Activated naive CD8-positive, alpha-beta T cell (primary cell): ENCODE results near the gene FARP1.

ENCODE experiments used
- H3K27ac Mint-ChIP-seq: one replicate; pipeline ENCODE4 v1.8.0; 2021; ENCODE audit warnings: mixed read lengths
- H3K27me3 Mint-ChIP-seq: one replicate; pipeline ENCODE4 v1.8.0; 2021; ENCODE audit warnings: mixed read lengths
- H3K36me3 Mint-ChIP-seq: one replicate; pipeline ENCODE4 v1.8.0; 2021; ENCODE audit warnings: mixed read lengths
- H3K4me1 Mint-ChIP-seq: one replicate; pipeline ENCODE4 v1.8.0; 2021; ENCODE audit warnings: low read depth, mixed read lengths
- H3K4me3 Mint-ChIP-seq: one replicate; pipeline ENCODE4 v1.8.0; 2021; ENCODE audit warnings: mild to moderate bottlenecking, mixed read lengths
- H3K9me3 Mint-ChIP-seq: one replicate; pipeline ENCODE4 v1.8.0; 2021; ENCODE audit warnings: low read depth, mixed read lengths

FARP1 gene

DNA sequence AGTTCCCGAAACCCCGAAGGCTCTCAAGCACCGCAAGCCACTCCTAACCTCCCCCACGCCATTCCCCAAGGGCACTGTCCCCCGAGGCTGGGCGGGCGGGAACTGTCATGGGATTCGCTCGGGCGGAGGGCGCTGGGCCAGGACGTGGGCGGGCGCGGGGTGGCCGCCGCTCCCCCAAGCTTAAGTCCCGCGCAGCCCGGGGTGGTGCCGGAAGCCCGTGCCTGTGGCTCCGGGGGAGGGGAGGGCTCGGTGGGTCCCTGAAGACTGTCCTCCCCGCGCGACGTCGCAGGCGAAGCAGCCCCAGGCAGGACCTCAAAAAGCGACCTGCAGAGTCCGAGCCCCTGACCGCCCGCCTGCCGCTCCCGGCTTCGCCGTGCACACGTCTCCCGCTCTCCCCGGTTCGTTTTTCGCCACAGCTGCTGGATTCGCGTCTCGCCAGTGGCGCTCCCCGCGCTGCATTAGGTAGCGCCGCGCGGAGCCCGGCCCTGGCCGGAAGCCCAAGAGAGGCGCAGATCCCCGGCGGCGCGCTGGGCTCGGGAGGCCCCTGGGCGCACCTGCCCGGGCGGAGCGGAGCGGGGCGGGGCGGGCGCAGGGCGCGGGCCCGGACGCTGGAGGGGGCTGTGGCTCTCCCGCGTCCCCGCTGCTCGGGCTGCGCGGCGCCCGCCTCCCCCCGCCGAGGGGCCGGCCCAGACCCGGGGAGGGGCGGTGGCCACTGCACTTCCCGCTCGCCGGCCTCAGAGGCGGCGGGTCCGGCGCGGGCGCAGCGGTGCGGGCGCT lies at the start of gene FARP1:
FARP1 (plus strand) TSS at position 715 of the 777 bp plus-strand sequence. CDS start 70,149 bp downstream, outside the sequence.
- Mint-ChIP-seq H3K4me3 (peak within 1 kb of the TSS; percentile 80), H3K27ac (no peak within 1 kb of the TSS), H3K27me3 (peaks cover 48% of the 10 kb centered on the region), H3K4me1 (peaks cover 4% of the 10 kb centered on the region), H3K36me3 (no peaks in the 10 kb centered on the region), H3K9me3 (no peaks in the 10 kb centered on the region)

DNA sequence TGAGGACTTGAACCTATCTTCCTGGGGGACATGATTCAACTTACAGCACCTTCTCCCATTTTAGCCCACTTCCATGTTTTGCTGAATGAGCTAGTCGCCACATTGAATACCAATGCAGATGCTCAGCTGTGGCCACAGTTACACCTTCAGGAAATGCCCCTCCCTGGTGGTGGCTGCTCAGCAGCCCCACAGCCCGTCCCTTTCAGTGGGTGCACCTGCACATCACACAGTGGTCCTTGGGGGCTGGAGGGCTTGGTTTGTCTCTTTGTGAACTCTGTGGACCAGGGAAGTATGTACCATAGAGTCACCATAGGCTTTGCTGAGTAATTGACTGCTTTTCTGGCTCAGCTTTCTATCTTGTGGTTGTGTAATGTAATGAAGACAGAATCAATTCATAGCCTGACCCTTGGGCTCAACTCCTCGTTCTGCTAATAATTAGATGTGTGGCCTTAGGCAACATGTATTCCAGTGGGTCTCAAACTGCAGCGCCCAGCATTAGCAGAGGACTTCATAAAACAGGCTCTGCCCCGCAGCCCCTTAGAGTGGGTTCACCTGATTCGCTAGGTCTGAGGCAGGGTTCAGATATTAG lies 48.1 kb upstream of the FARP1 start:
- Mint-ChIP-seq H3K27me3 (peaks cover 10% of the 10 kb centered on the region), H3K4me3 (no peak overlapping the region), H3K9me3 (peaks cover 11% of the 10 kb centered on the region), H3K36me3 (no peaks in the 10 kb centered on the region), H3K27ac (no peak overlapping the region), H3K4me1 (no peaks in the 10 kb centered on the region)

DNA sequence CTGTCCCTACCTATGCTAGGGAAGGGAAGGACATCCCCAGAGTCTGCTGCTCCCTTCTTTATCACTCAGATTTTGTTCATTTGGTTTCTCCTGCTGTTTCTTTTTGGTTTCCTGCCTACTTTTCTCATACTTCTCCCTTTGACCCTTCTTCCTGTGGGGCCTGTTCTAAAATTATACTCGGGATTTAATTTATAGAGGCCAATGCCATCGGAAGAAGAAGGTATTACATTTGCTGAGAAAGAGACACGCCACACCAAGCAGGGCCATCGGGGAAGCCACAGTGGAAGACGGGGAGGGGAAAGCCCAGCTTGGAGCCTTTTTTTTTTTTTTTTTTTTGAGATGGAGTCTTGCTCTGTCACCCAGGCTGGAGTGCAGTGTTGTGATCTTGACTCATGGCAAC lies 46.8 kb upstream of the FARP1 start:
- no peaks in the 10 kb centered on the region for H3K36me3 Mint-ChIP-seq
- H3K9me3 Mint-ChIP-seq = peaks cover 4% of the 10 kb centered on the region
- H3K27me3 Mint-ChIP-seq = peaks cover 10% of the 10 kb centered on the region
- no peak overlapping the region for H3K4me3 Mint-ChIP-seq
- no peaks in the 10 kb centered on the region for H3K4me1 Mint-ChIP-seq
- no peak overlapping the region for H3K27ac Mint-ChIP-seq

DNA sequence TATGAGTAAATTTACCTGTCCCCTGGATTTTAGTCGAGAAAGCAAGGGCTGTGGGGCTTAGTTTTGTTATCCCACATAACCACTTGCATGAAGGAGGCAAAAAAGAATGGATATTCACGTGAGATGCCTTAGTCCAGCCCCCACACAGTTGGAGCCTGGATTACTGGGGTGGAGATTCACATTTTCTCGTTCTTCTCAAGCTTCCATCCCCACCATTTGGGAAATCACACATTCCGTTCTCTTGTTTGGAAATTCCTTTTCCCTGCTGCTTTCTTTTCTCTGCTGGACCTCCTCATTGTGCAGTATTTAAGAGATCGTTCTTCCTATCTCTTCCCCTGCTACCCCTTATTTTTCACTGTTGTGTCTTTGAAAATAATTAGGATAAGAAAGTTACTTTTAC lies 45.1 kb upstream of the FARP1 start:
- Mint-ChIP-seq H3K36me3 (no peaks in the 10 kb centered on the region), H3K27ac (no peak overlapping the region), H3K4me1 (no peaks in the 10 kb centered on the region), H3K4me3 (no peak overlapping the region), H3K27me3 (peaks cover 10% of the 10 kb centered on the region), H3K9me3 (peaks cover 2% of the 10 kb centered on the region)

GRCh38 chr13:98098516-98098915 lies 44.4 kb upstream of the FARP1 start:
- Mint-ChIP-seq H3K27ac (no peak overlapping the region), H3K27me3 (peaks cover 10% of the 10 kb centered on the region), H3K9me3 (no peaks in the 10 kb centered on the region), H3K4me3 (no peak overlapping the region), H3K36me3 (no peaks in the 10 kb centered on the region), H3K4me1 (no peaks in the 10 kb centered on the region)

DNA sequence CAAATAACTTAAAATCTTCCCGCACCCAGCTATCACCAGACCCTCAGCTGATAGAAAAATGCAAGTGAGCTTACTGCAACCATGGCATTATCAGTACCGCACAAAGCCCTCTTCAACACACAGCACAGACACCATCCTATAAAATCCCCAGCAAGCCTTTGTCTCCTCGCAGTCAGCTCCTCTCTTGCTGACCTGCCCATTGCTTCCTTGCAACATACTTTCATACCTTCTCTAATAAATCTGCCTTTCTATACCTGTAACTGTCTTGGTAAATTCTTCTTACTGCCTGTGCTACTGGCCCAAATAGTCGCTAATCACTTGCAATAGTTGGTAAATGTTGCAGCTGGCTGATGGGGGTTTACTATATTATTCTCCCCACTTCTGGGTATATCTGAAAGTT lies 43.3 kb upstream of the FARP1 start:
- Mint-ChIP-seq H3K4me3 (no peak overlapping the region), H3K9me3 (no peaks in the 10 kb centered on the region), H3K27me3 (peaks cover 10% of the 10 kb centered on the region), H3K4me1 (no peaks in the 10 kb centered on the region), H3K27ac (no peak overlapping the region), H3K36me3 (no peaks in the 10 kb centered on the region)

GRCh38 chr13:98100481-98100880 lies 42.4 kb upstream of the FARP1 start:
- H3K36me3 Mint-ChIP-seq = no peaks in the 10 kb centered on the region
- H3K9me3 Mint-ChIP-seq = no peaks in the 10 kb centered on the region
- H3K27me3 Mint-ChIP-seq = peaks cover 10% of the 10 kb centered on the region
- no peak overlapping the region for H3K27ac Mint-ChIP-seq
- no peak overlapping the region for H3K4me3 Mint-ChIP-seq
- H3K4me1 Mint-ChIP-seq = no peaks in the 10 kb centered on the region

DNA sequence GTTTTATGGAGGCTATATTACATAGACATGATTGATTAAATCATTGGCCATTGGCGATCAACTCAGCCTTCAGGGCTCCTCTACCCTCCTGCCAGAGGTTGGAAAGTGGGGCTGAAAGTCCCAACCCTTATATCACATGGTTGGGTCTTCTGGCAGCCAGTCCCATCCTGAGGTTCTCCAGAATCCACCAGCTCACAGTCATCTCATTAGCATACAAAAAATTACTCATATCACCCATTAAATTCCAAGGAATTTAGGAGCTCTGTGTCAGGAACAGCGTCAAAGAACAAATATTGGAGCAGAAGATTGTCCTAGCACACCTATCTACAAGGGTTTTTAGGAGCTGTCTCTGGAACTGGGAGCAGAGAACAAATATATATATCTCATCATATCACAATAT lies 39.4 kb upstream of the FARP1 start:
- no peaks in the 10 kb centered on the region for H3K36me3 Mint-ChIP-seq

GRCh38 chr13:98103942-98104880 lies 38.7 kb upstream of the FARP1 start:
- Mint-ChIP-seq H3K27me3 (no peaks in the 10 kb centered on the region), H3K9me3 (no peaks in the 10 kb centered on the region), H3K36me3 (no peaks in the 10 kb centered on the region), H3K27ac (no peak overlapping the region), H3K4me1 (no peaks in the 10 kb centered on the region), H3K4me3 (no peak overlapping the region)

More for the DNA sequence above, 39.4 kb upstream of the FARP1 start:
- Mint-ChIP-seq H3K27ac (no peak overlapping the region), H3K4me3 (no peak overlapping the region), H3K9me3 (no peaks in the 10 kb centered on the region), H3K27me3 (peaks cover 1% of the 10 kb centered on the region), H3K4me1 (no peaks in the 10 kb centered on the region)

GRCh38 chr13:98105929-98106336 lies 37.0 kb upstream of the FARP1 start:
- no peaks in the 10 kb centered on the region for H3K36me3 Mint-ChIP-seq
- H3K27ac Mint-ChIP-seq = no peak overlapping the region
- H3K9me3 Mint-ChIP-seq = no peaks in the 10 kb centered on the region
- H3K27me3 Mint-ChIP-seq = no peaks in the 10 kb centered on the region
- H3K4me3 Mint-ChIP-seq = no peak overlapping the region
- no peaks in the 10 kb centered on the region for H3K4me1 Mint-ChIP-seq

- Mint-ChIP-seq H3K4me3 (no peak overlapping the region), H3K27ac (no peak overlapping the region), H3K36me3 (no peaks in the 10 kb centered on the region), H3K9me3 (no peaks in the 10 kb centered on the region), H3K4me1 (no peaks in the 10 kb centered on the region), H3K27me3 (peaks cover 3% of the 10 kb centered on the region)
Measured at GRCh38 chr13:98108341-98108740, 34.6 kb upstream of the FARP1 start.

GRCh38 chr13:98109226-98109853 lies 33.6 kb upstream of the FARP1 start:
- Mint-ChIP-seq H3K9me3 (no peaks in the 10 kb centered on the region), H3K36me3 (no peaks in the 10 kb centered on the region), H3K27ac (no peak overlapping the region), H3K27me3 (peaks cover 3% of the 10 kb centered on the region), H3K4me1 (no peaks in the 10 kb centered on the region), H3K4me3 (no peak overlapping the region)

DNA sequence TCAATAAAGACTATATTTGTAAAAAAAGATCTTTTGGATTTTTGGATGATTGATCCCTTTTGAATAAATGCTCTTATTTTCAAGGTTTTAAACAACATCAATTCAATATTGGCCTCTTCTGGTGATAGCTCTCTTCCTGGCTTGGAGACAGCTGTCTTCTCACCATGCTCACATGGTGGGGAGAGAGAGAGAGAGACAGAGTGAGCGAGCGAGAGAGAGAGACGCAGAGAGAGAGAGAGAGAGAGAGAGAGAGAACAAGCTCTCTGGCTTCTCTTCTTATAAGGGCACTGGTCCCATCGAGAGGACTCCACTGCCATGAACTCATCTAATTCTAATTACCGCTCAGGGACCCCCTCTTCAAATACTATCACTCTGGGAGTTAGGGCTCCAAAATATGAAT lies 32.1 kb upstream of the FARP1 start:
- Mint-ChIP-seq H3K36me3 (no peaks in the 10 kb centered on the region), H3K27ac (no peak overlapping the region), H3K27me3 (peaks cover 3% of the 10 kb centered on the region), H3K4me3 (no peak overlapping the region), H3K4me1 (no peaks in the 10 kb centered on the region), H3K9me3 (no peaks in the 10 kb centered on the region)

- no peak overlapping the region for H3K27ac Mint-ChIP-seq
- H3K4me1 Mint-ChIP-seq = no peaks in the 10 kb centered on the region
- H3K36me3 Mint-ChIP-seq = no peaks in the 10 kb centered on the region
- H3K4me3 Mint-ChIP-seq = no peak overlapping the region
- no peaks in the 10 kb centered on the region for H3K9me3 Mint-ChIP-seq
- peaks cover 3% of the 10 kb centered on the region for H3K27me3 Mint-ChIP-seq
Measured at GRCh38 chr13:98111168-98112098, 31.5 kb upstream of the FARP1 start.
